WERI-Rb-1 (cell line): ENCODE measurements around the gene KAT2B.

Source experiments
- DNase-seq: peaks from one replicate; pipeline ENCODE4 v3.0.0-alpha.2; 2020
- H3K27ac ChIP-seq: fragments of 250-450 bp; sonication (Bioruptor Pico); 2 replicates; pipeline ENCODE4 v1.5.1; 2020; ENCODE audit warnings: mild to moderate bottlenecking, moderate library complexity
- H3K27me3 ChIP-seq: fragments of 250-450 bp; sonication (Bioruptor Pico); 2 replicates; pipeline ENCODE4 v1.5.1; 2021; ENCODE audit warnings: mild to moderate bottlenecking, low read depth, moderate library complexity; ENCODE audit not compliant: insufficient read depth, severe bottlenecking
- H3K36me3 ChIP-seq: fragments of 250-450 bp; sonication (Bioruptor Pico); 2 replicates; pipeline ENCODE4 v1.5.1; 2020; ENCODE audit warnings: mild to moderate bottlenecking, moderate library complexity
- H3K4me3 ChIP-seq: 2 replicates; pipeline ENCODE4 v1.5.1; 2011; ENCODE audit warnings: low read depth, mild to moderate bottlenecking, control low read depth, low read length
- H3K9me3 ChIP-seq: fragments of 250-450 bp; sonication (Bioruptor Pico); 2 replicates; pipeline ENCODE4 v1.5.1; 2021; ENCODE audit warnings: mild to moderate bottlenecking, moderate library complexity; ENCODE audit not compliant: severe bottlenecking
- TF ChIP-seq, protein P1 (sequence below): IDR thresholded peaks from 2 replicates; pipeline ENCODE4 v1.5.1; 2011; ENCODE audit warnings: low read depth, mild to moderate bottlenecking, control low read depth, inconsistent platforms, low read length

Gene KAT2B

GRCh38 chr3:20123131-20123652 lies 82.9 kb downstream of the KAT2B start:
- Histone ChIP-seq H3K27ac (no peak overlapping the region), H3K27me3 (no peaks in the 10 kb centered on the region), H3K36me3 (peaks cover 29% of the 10 kb centered on the region), H3K9me3 (no peaks in the 10 kb centered on the region), H3K4me3 (no peak overlapping the region)
- no peak for DNase-seq
- TF ChIP-seq, protein P1, sequence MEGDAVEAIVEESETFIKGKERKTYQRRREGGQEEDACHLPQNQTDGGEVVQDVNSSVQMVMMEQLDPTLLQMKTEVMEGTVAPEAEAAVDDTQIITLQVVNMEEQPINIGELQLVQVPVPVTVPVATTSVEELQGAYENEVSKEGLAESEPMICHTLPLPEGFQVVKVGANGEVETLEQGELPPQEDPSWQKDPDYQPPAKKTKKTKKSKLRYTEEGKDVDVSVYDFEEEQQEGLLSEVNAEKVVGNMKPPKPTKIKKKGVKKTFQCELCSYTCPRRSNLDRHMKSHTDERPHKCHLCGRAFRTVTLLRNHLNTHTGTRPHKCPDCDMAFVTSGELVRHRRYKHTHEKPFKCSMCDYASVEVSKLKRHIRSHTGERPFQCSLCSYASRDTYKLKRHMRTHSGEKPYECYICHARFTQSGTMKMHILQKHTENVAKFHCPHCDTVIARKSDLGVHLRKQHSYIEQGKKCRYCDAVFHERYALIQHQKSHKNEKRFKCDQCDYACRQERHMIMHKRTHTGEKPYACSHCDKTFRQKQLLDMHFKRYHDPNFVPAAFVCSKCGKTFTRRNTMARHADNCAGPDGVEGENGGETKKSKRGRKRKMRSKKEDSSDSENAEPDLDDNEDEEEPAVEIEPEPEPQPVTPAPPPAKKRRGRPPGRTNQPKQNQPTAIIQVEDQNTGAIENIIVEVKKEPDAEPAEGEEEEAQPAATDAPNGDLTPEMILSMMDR, result no peak

- Histone ChIP-seq H3K4me3 (no peak overlapping the region), H3K36me3 (peaks cover 29% of the 10 kb centered on the region)
These were observed 85.0 kb downstream of the KAT2B start for GRCh38 chr3:20125289-20125688.

DNA sequence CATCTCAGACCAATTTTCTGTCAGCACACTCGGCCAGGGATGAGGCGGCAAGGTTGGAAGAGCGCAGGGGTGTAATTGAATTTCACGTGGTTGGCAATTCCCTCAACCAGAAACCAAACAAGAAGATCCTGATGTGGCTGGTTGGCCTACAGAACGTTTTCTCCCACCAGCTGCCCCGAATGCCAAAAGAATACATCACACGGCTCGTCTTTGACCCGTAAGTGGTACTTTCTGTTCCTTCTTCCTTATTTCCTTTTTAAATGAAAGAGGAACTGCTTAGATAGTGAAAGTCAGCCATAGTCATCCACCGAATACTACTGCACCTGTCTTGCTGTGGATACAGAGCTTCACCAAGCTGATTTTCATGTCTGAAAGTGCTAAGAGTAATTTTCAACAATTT lies 85.7 kb downstream of the KAT2B start:
- H3K4me3 ChIP-seq, result no peak overlapping the region
- H3K27ac ChIP-seq, result no peak overlapping the region
- H3K9me3 ChIP-seq, result no peaks in the 10 kb centered on the region
- H3K36me3 ChIP-seq, result peaks cover 29% of the 10 kb centered on the region
- TF ChIP-seq, protein P1, result no peak
- H3K27me3 ChIP-seq, result no peaks in the 10 kb centered on the region
- DNase-seq, result no peak

More at GRCh38 chr3:20125289-20125688, 85.0 kb downstream of the KAT2B start:
- H3K27me3 ChIP-seq, result no peaks in the 10 kb centered on the region
- no peaks in the 10 kb centered on the region for H3K9me3 ChIP-seq
- no peak overlapping the region for H3K27ac ChIP-seq
- no peak for DNase-seq
- TF ChIP-seq, protein P1, result no peak

- peaks cover 16% of the 10 kb centered on the region for H3K36me3 ChIP-seq
- TF ChIP-seq, protein P1, result no peak
- H3K27ac ChIP-seq, result no peak overlapping the region
- DNase-seq, result no peak
- no peaks in the 10 kb centered on the region for H3K27me3 ChIP-seq
- no peak overlapping the region for H3K4me3 ChIP-seq
- no peaks in the 10 kb centered on the region for H3K9me3 ChIP-seq
These were observed 88.1 kb downstream of the KAT2B start for GRCh38 chr3:20128358-20128757.

DNA sequence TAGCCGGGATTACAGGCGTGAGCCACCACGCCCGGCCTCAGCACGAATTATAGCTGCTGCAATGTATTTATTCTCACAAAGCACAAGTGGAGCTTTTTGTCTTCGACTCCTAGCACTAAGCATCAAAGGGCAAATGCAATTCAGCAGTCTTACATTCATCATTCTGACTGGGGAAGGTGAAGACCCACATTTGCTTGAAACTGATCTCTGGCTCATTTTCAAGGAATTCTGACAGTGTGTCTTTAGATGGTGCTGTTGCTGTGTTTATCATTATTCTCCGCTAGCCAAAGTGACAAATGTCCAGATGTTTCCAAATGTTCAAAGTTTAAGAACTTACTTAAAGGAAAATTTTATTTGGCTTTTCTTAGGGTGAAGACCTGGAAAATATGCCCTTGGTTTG lies 89.9 kb downstream of the KAT2B start:
- Histone ChIP-seq H3K4me3 (no peak overlapping the region), H3K27me3 (no peaks in the 10 kb centered on the region), H3K9me3 (no peaks in the 10 kb centered on the region), H3K27ac (no peak overlapping the region), H3K36me3 (peaks cover 9% of the 10 kb centered on the region)
- DNase-seq, result no peak
- TF ChIP-seq, protein P1, result no peak

DNA sequence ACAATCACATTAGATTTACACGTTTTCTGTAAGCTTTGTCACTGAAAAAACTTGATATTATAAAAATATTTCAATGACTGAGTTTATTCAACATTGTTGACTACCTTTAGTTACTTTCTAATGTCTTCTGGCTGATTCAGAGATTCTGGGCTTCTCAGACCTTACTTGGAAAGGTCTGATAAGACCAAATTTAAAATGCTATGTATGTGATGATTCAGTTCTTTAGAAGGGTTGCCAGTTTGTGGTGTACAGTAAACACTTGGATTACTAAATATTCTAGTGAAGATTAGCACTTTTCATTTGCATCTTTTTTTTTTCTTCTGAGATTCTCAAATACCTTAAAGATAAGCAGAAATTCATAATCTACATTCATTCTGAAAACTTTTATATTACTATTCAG lies 96.0 kb downstream of the KAT2B start:
- Histone ChIP-seq H3K9me3 (no peaks in the 10 kb centered on the region), H3K4me3 (no peak overlapping the region), H3K36me3 (peaks cover 5% of the 10 kb centered on the region; the same call in 1 of the 2 replicates), H3K27me3 (no peaks in the 10 kb centered on the region), H3K27ac (no peak overlapping the region)
- TF ChIP-seq, protein P1, result no peak
- no peak for DNase-seq
